Measurements from ENCODE around the gene SEMA4F.

Gene SEMA4F

DNA sequence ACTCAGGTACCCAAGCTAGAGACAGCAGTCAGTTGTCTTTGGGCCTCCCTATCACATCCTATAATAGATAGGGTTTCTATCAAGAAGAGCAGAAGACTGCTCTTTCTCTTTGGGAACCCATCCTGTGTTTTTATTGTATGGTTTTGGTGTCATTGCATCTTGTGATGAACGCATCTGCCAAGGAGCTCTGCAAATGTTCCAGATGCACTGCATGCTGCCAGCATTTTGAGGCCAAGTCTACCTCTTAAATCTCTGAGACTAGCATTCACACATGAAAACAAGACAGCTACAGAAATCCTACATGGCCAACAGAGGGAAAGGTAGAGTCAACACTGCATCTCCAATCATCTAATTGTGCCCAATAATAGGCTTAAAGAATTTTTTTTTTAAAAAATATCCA, 14.0 kb downstream of the SEMA4F start:
- DNase-seq (ENCODE audit: low read depth in 2 of 2) = no peak

DNA sequence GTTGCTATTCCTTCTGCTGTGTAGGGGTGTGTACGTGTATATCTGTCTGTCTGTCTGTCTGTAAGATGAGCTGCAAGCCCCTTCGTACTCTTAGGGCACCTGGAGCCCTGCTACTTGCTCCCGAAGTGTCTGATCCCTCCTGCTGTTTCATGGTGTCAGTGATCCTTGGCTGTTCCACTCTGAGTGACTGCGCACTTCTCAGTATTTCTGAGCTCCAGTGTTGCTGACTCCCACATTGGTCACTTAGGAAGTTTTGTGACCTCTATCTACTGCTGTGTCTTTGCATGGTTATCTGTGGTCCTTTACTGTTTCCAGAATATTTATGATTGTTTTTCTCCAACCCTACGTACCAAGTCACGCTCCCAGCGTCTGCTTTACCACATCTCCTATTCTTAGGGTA, 16.2 kb downstream of the SEMA4F start:
- no peak for DNase-seq (ENCODE audit: low read depth in 2 of 2)

- DNase-seq (ENCODE audit: low read depth in 2 of 2) = no peak
Observed at GRCh38 chr2:74671479-74671878, 17.4 kb downstream of the SEMA4F start.

DNA sequence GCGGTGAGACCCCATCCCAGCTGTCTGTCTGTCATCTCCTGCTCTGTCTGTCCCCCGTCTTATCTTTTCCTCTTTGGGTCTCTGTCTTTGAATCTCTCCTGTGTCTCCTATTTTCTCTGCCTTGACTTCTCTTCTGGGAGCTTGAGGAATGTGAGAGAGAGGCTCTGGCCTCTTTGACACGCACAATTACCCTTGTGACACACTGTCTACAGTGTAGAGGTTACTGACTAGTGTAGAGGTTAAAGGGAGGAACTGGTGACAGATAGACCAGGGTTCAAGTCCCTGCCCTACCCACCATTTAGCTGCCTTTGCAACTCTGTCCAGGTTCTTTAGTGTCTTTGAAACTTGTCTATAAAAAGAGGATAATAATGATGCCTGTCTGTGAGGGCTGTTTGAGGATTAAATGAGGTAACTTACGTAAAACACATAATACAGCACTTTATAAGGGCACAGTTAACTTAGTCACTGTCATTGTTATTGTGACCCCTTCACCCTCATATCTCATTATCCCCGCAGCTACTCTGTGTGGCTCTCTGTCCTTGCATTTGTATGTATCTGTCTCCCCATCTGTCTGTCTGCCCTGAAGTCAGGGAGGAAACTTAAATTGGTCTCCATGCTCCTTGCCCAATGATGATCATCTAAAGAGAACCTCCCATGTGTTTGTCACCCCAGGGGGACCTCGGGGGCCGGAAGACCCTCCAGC, 19.9 kb downstream of the SEMA4F start:
- no peak for DNase-seq (ENCODE audit: low read depth in 2 of 2)

DNA sequence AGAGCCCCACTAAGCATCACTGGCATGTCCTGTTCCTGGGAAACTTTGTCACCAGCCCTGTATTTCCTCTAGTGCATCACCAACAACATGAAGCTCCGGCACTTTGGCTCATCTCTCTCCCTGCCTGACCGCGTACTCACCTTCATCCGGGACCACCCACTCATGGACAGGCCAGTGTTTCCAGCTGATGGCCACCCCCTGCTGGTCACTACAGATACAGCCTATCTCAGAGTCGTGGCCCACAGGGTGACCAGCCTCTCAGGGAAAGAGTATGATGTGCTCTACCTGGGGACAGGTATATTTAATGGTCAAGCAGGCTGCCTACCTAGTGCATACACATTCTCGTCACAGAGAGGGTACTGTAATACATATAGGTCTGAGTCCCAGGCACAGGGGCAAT, 21.0 kb downstream of the SEMA4F start:
- DNase-seq (ENCODE audit: low read depth in 2 of 2) = no peak

DNA sequence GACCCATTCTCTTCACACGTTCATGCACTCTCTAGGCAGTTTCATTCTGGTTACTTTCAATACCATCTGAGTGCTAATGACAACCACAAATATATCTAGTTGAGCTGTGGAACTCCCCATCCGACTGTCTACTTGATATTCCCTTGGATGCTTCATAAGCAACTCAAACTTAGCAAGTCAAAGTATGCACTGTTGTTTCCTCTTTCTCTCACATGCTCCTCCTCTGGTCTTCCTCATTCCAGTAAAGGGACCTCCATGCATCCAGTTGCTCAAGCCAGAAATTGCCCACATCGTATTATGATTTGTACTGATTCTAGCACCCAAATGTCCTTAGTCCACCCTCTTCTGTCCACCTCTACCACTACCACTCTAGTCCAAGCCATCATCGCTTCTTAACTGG, 22.3 kb downstream of the SEMA4F start:
- DNase-seq (ENCODE audit: low read depth in 2 of 2) = no peak

DNA sequence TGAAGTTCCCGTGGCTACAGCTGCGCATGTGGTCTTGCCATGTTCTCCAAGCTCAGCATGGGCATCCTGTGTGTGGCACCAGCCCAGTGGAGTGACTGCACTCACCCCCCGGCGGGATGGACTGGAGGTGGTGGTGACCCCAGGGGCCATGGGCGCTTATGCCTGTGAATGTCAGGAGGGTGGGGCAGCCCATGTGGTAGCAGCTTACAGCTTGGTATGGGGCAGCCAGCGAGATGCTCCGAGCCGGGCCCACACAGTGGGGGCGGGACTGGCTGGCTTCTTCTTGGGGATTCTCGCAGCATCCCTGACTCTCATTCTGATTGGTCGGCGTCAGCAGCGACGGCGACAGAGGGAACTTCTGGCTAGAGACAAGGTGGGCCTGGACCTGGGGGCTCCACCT, 25.6 kb downstream of the SEMA4F start:
- DNase-seq (ENCODE audit: low read depth in 2 of 2) = no peak

- DNase-seq (ENCODE audit: low read depth in 2 of 2) = no peak
Observed at GRCh38 chr2:74682501-74682900, 28.5 kb downstream of the SEMA4F start.

DNA sequence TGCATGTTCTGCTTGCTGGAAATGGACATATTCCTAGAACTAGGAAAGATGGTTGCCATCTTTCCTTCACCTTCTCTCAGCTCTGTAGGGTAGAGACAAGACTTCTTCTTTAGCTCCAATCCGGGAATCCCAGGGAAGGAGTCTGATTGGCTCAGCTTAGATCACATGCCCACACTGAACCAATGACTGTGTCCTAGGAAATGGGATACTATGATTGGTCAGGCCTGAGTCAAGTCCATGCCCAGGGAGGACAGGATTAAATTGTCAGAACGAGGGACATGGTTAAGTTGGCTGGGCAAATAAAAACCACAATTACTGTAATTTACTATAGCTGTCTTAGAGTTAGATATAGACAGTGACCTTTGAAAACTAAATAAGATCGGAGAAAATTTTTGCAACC, 31.4 kb downstream of the SEMA4F start:
- DNase-seq (ENCODE audit: low read depth in 2 of 2) = no peak

DNA sequence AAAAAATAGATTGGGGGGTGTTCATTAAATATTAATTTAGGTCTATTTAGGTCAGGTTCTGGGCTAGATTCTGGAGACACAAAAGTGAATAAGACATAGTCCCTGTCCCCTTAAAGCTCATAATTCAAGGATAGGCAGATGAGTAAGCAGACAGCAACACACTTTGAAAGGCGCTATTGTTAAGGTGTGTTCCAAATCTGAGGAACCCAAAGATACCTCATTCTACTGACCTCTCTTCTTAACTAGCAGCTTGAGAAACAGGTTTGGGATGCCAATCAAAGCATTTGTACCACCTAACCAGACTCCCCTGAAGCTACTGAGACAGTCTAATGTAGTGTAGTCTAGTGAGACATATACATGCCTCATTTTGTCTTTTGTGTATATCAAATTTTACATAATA, 34.8 kb downstream of the SEMA4F start:
- DNase-seq (ENCODE audit: low read depth in 2 of 2) = no peak

DNA sequence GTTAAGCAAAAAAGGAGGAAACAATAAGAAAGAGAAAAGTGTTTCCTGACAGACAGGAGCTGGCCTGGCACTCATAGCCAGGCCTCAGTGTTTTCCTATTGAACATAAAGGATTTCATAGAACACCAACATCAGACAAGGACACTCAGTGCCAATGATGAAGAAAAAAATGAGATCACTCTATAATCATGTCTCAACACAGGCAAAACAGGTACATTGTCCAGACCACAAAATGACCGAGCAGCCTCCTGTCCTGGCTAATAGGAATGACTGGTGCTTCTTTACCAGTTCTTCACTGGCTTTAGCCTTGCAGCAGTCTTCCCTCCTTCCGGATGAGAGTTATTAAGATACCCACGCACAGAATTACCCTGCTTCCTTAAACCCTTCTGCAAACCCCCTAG, 35.6 kb downstream of the SEMA4F start:
- no peak for DNase-seq (ENCODE audit: low read depth in 2 of 2)

DNA sequence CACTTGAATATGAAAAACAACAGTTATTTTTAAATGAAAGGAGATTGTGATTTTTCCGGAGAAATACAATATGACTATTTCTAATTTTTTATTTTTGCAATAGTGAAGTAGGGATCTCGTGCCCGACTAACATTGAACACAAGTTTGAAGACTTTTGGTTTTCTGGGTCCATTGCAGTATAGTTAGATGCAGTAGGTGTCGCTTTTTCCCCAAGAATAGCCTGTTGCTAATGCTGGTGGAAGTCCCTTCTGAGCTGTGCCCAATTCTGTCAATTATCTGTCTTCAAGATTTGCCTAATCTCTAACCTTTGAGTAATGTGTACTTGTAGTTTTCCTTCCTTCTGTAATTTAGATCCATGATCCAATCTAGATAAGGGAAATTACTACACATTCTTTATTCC, 36.5 kb downstream of the SEMA4F start:
- DNase-seq (ENCODE audit: low read depth in 2 of 2) = no peak

DNA sequence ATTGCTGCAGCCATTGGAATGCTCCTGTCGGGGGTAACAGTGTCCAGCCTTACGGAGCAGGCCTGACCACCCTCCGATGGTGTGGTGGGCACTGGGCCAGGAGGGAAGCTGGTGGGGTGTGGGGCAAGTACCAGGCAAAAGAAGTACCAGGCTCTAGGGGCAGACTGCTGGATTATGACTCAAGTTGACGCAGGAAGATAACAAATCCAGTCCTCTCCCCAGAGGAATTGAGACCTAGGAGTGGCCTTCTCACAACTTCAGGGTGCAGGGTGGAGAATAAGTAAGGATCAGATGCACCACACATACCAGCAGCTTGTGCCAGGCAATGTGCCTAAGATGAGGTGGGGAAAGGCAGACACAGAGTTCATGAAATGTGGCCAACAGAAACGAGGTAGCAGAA, 37.9 kb downstream of the SEMA4F start:
- DNase-seq (ENCODE audit: low read depth in 2 of 2) = no peak

DNA sequence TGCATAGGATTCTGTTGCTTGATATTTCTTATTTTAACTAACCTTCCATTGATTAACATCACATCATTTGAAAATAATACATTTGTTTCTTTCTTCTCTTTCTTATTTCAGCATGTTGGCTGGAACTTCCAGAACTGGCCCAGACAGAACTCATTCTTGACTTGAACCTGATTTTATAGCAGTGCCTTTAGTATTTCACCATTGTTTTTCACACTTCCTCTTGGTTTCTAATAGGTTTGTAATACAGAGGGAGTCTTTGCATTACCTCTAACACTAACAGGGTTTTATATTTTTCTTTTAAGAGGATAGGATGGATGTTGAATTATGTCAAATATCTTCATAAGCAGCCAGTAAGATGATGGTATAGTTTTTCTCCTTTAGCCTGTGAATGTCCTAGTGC, 39.2 kb downstream of the SEMA4F start:
- DNase-seq (ENCODE audit: low read depth in 2 of 2) = no peak

- no peak for DNase-seq (ENCODE audit: low read depth in 2 of 2)
Observed at GRCh38 chr2:74693668-74694067, 39.6 kb downstream of the SEMA4F start.

DNA sequence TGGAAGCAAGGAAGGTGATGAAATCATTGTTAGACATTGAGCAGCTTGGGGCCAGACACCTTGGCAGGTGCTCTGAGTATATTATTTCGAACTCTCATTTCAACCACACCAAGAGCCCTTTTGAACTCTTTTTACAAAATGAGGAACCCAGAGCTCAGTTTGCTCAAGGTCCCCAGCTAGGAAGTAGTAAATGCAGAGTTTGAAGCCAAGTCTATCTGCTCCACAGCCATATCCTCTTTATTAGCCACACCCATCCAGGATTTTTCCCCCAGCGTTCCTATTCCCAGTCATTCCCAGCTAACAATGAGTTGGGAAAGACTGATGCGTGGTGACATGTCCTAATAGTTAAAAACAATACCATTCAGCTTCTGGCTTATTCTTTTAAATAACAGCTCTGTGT, 40.2 kb downstream of the SEMA4F start:
- DNase-seq (ENCODE audit: low read depth in 2 of 2) = no peak

DNA sequence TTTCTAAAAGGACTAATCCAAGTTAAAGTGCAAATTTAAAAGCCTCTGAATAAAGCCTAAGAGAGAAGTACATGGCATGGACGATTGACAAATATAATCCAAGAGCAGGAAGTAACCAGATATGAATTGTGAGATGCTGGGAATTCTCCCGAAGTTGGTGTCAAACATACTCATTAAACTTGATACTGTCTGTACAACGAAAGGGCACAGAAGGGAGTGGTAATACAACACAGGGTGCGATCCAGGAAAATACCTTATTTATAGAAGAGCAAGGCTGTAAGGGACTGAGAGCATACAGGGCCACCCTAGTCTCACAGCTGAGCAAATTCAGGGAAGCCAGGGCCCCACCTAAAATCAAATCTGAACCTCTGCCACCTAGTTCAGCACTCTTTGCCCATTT, 41.6 kb downstream of the SEMA4F start:
- no peak for DNase-seq (ENCODE audit: low read depth in 2 of 2)

GRCh38 chr2:74696829-74697228, 42.8 kb downstream of the SEMA4F start:
- DNase-seq (ENCODE audit: low read depth in 2 of 2) = no peak

GRCh38 chr2:74700643-74701372, 46.8 kb downstream of the SEMA4F start:
- no peak for DNase-seq (ENCODE audit: low read depth in 2 of 2)

- DNase-seq (ENCODE audit: low read depth in 2 of 2) = no peak
Observed at GRCh38 chr2:74702001-74702715, 48.1 kb downstream of the SEMA4F start.

DNA sequence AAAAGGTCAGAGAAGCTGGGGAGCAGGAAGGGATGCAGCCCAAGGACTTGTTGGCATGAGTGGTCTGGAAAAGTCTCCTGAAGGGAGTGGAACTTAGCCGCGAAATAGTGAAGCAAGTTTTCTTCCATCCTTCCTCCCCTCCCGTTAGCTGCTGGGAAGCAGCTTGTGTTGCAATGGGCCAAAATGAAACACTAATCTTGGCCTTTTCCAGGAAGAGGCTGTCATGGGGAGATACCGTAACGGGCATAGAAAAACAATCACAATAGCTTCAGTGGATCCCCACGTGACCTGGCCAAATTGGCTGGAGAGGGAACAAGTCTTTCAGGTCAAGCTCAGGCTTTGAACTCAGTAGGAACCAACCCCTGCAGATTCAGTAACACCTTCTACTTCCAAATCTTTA, 49.3 kb downstream of the SEMA4F start:
- DNase-seq (ENCODE audit: low read depth in 2 of 2) = no peak

- no peak for DNase-seq (ENCODE audit: low read depth in 2 of 2)
Observed at GRCh38 chr2:74704216-74704615, 50.2 kb downstream of the SEMA4F start.

- no peak for DNase-seq (ENCODE audit: low read depth in 2 of 2)
Observed at GRCh38 chr2:74706741-74707140, 52.7 kb downstream of the SEMA4F start.

Data from activated CD8-positive, alpha-beta memory T cell treated with anti-CD3 and anti-CD28 coated beads for 4 hours (primary cell).